Tibial nerve (tissue), 4 donors: ENCODE data around the gene GALNT18. TPM values are rescaled to one million over a fixed set of nuclear protein-coding genes. Genes with fewer than 3 reads are reported as not detected.

ENCODE experiments used
- DNase-seq, 2 donors: peaks; one replicate each; pipeline ENCODE4 v3.0.0-alpha.2; 2019; ENCODE audit warnings: low spot score in 2 of 2
- H3K27ac ChIP-seq, 4 donors: fragments of 200-600 bp; sonication (generic) in 3 of 4; one replicate each; pipeline ENCODE4 v1.5.1; 2017 to 2019; ENCODE audit warnings: mild to moderate bottlenecking in 1 of 4
- H3K27me3 ChIP-seq, 2 donors: fragments of 200-600 bp; sonication (generic) in 1 of 2; one replicate each; pipeline versions ENCODE4 v1.5.1 to v1.6.0; 2017 to 2019
- H3K36me3 ChIP-seq, 3 donors: fragments of 200-600 bp; sonication (generic); one replicate each; pipeline ENCODE4 v1.5.1; 2018 to 2019
- H3K4me1 ChIP-seq, 4 donors: fragments of 200-600 bp; sonication (generic) in 3 of 4; one replicate each; pipeline ENCODE4 v1.5.1; 2017 to 2019
- H3K4me3 ChIP-seq, 4 donors: fragments of 200-600 bp; sonication (generic) in 3 of 4; one replicate each; pipeline ENCODE4 v1.5.1; 2017 to 2019; ENCODE audit warnings: mild to moderate bottlenecking in 1 of 4, moderate library complexity in 1 of 4
- H3K9me3 ChIP-seq, 4 donors: fragments of 200-600 bp; sonication (generic) in 3 of 4; one replicate each; pipeline ENCODE4 v1.5.1; 2017 to 2019
- CTCF ChIP-seq, 5 experiments: fragments of 200-600 bp in 3 of 5; fragments of 450-650 bp in 2 of 5; sonication (generic) in 3 of 5; IDR thresholded peaks; one replicate each; pipeline ENCODE4 v1.5.1; 2016 to 2019; ENCODE audit warnings: antibody characterized with exemption in 5 of 5, mild to moderate bottlenecking in 3 of 5, moderate library complexity in 2 of 5
- EP300 ChIP-seq, 2 donors: sonication (generic); formaldehyde crosslinking; IDR thresholded peaks; one replicate each; pipeline ENCODE4 v1.6.1; 2017; ENCODE audit warnings: antibody characterized with exemption in 2 of 2, mild to moderate bottlenecking in 1 of 2
- POLR2A ChIP-seq, 2 donors: fragments of 450-650 bp; IDR thresholded peaks; one replicate each; pipeline ENCODE4 v1.6.1; 2017; ENCODE audit warnings: antibody characterized with exemption in 2 of 2, mild to moderate bottlenecking in 2 of 2, moderate library complexity in 2 of 2
- WGBS, 2 donors: methylation state at CpG; one replicate each; pipeline ENCODE4 v1.1.5; 2018; 5-methylcytosine and 5-hydroxymethylcytosine counted together
- total RNA-seq, 4 donors: library from RNA; depleted of rRNA; stranded (reverse); fragments of >200 nt; gene quantifications; one replicate each; pipeline ENCODE4 v1.1.0, GENCODE V29; 2016

Gene GALNT18
- total RNA-seq, 4 donors from 2014 or later: 11.3 to 32.4 (median 23.9) TPM

GRCh38 chr11:11433960-11434359 is 187.8 kb downstream of the GALNT18 start:
- TF ChIP-seq POLR2A (IDR thresholded peaks at IDR 0.05) (no peak), EP300 (IDR thresholded peaks at IDR 0.05) (no peak), CTCF (IDR thresholded peaks at IDR 0.05) (no peak)

GRCh38 chr11:11432621-11433319 is 189.0 kb downstream of the GALNT18 start:
- WGBS, 2 donors: 90 to 94% methylated on average over 13 of the region's 13 CpGs
- H3K27me3 ChIP-seq: no peaks in the 10 kb centered on the region
- no peak overlapping the region for H3K27ac ChIP-seq
- no peak for DNase-seq
- TF ChIP-seq CTCF (IDR thresholded peaks at IDR 0.05) (no peak), EP300 (IDR thresholded peaks at IDR 0.05) (no peak), POLR2A (IDR thresholded peaks at IDR 0.05) (no peak)
- H3K9me3 ChIP-seq: no peaks in the 10 kb centered on the region
- no peak overlapping the region for H3K4me3 ChIP-seq
- H3K36me3 ChIP-seq: peaks cover 0 to 12% (median 0%) of the 10 kb centered on the region in 3 donors
- H3K4me1 ChIP-seq: peaks cover 0 to 18% (median 0%) of the 10 kb centered on the region in 4 donors

More at GRCh38 chr11:11433960-11434359, 187.8 kb downstream of the GALNT18 start:
- no peak for DNase-seq
- H3K4me1 ChIP-seq: peaks cover 0 to 13% (median 0%) of the 10 kb centered on the region in 4 donors
- H3K36me3 ChIP-seq: peaks cover 0 to 12% (median 0%) of the 10 kb centered on the region in 3 donors
- no peak overlapping the region for H3K4me3 ChIP-seq
- H3K9me3 ChIP-seq: no peaks in the 10 kb centered on the region
- WGBS, 2 donors: 79 to 95% methylated on average over 2 of the region's 2 CpGs
- H3K27me3 ChIP-seq: no peaks in the 10 kb centered on the region
- no peak overlapping the region for H3K27ac ChIP-seq

GRCh38 chr11:11430431-11430830 is 191.4 kb downstream of the GALNT18 start:
- H3K27me3 ChIP-seq: no peaks in the 10 kb centered on the region
- TF ChIP-seq EP300 (IDR thresholded peaks at IDR 0.05) (no peak), POLR2A (IDR thresholded peaks at IDR 0.05) (no peak), CTCF (IDR thresholded peaks at IDR 0.05) (no peak)
- no peak overlapping the region for H3K27ac ChIP-seq
- peaks cover 0 to 18% (median 0%) of the 10 kb centered on the region in 4 donors for H3K4me1 ChIP-seq
- no peak for DNase-seq
- WGBS, 2 donors: 90 to 93% methylated on average over 4 of the region's 4 CpGs
- H3K36me3 ChIP-seq: peaks cover 0 to 12% (median 0%) of the 10 kb centered on the region in 3 donors
- no peaks in the 10 kb centered on the region for H3K9me3 ChIP-seq
- no peak overlapping the region for H3K4me3 ChIP-seq

GRCh38 chr11:11428714-11429113 is 193.1 kb downstream of the GALNT18 start:
- peaks cover 0 to 18% (median 0%) of the 10 kb centered on the region in 4 donors for H3K4me1 ChIP-seq
- 68 to 71% methylated on average over 4 of the region's 4 CpGs for WGBS, 2 donors
- H3K4me3 ChIP-seq: no peak overlapping the region
- TF ChIP-seq CTCF (IDR thresholded peaks at IDR 0.05): no peak
- DNase-seq: no peak
- H3K36me3 ChIP-seq: peaks cover 0 to 12% (median 0%) of the 10 kb centered on the region in 3 donors
- no peak overlapping the region for H3K27ac ChIP-seq
- no peaks in the 10 kb centered on the region for H3K27me3 ChIP-seq
- no peaks in the 10 kb centered on the region for H3K9me3 ChIP-seq

- TF ChIP-seq POLR2A (IDR thresholded peaks at IDR 0.05): no peak
- TF ChIP-seq CTCF (IDR thresholded peaks at IDR 0.05): no peak
- no peaks in the 10 kb centered on the region for H3K27me3 ChIP-seq
- no peak for DNase-seq
- no peak overlapping the region for H3K4me3 ChIP-seq
- H3K4me1 ChIP-seq: peaks cover 0 to 18% (median 0%) of the 10 kb centered on the region in 4 donors
- H3K36me3 ChIP-seq: peaks cover 0 to 9% (median 0%) of the 10 kb centered on the region in 3 donors
- 59 to 63% methylated on average over 5 of the region's 5 CpGs for WGBS, 2 donors
- no peaks in the 10 kb centered on the region for H3K9me3 ChIP-seq
- H3K27ac ChIP-seq: no peak overlapping the region
Observed at GRCh38 chr11:11427542-11427941, 194.3 kb downstream of the GALNT18 start.
